ENCODE measurements around the gene FRMD4A.
A peak's percentile ranks its signal among the peaks of the same experiment; 100 is the strongest.
"Not testable (repeated sequence)": the region's sequence is repeated elsewhere in the genome, so short reads cannot be mapped to it uniquely, and the experiment has no call there.

FRMD4A gene

GRCh38 chr10:14236341-14236740 lies 94.4 kb downstream of the FRMD4A start:
- DNase-seq: no peak

- DNase-seq: no peak
These were observed 95.0 kb downstream of the FRMD4A start for GRCh38 chr10:14235566-14236195.

- DNase-seq: no peak
These were observed 97.2 kb downstream of the FRMD4A start for GRCh38 chr10:14233566-14233965.

- not testable (repeated sequence) for DNase-seq
These were observed 101.9 kb downstream of the FRMD4A start for GRCh38 chr10:14228798-14229197.

GRCh38 chr10:14225379-14225778 lies 105.3 kb downstream of the FRMD4A start:
- no peak for DNase-seq

GRCh38 chr10:14220026-14220425 lies 110.7 kb downstream of the FRMD4A start:
- DNase-seq: no peak

- no peak for DNase-seq
These were observed 111.3 kb downstream of the FRMD4A start for GRCh38 chr10:14219411-14219810.

- DNase-seq: no peak
These were observed 115.1 kb downstream of the FRMD4A start for GRCh38 chr10:14215641-14216040.

GRCh38 chr10:14213703-14214102 lies 117.0 kb downstream of the FRMD4A start:
- DNase-seq: not testable (repeated sequence)

GRCh38 chr10:14211610-14212009 lies 119.1 kb downstream of the FRMD4A start:
- DNase-seq: no peak

GRCh38 chr10:14208231-14208630 lies 122.5 kb downstream of the FRMD4A start:
- DNase-seq: no peak

- DNase-seq: no peak
These were observed 125.5 kb downstream of the FRMD4A start for GRCh38 chr10:14205233-14205632.

GRCh38 chr10:14200698-14201544 lies 129.8 kb downstream of the FRMD4A start:
- no peak for DNase-seq

- DNase-seq: not testable (repeated sequence)
These were observed 131.6 kb downstream of the FRMD4A start for GRCh38 chr10:14199098-14199497.

GRCh38 chr10:14198078-14198477 lies 132.6 kb downstream of the FRMD4A start:
- no peak for DNase-seq

GRCh38 chr10:14196113-14196512 lies 134.6 kb downstream of the FRMD4A start:
- DNase-seq: no peak

GRCh38 chr10:14195433-14195832 lies 135.3 kb downstream of the FRMD4A start:
- DNase-seq: no peak

- no peak for DNase-seq
These were observed 138.0 kb downstream of the FRMD4A start for GRCh38 chr10:14192746-14193145.

- DNase-seq: no peak
These were observed 138.9 kb downstream of the FRMD4A start for GRCh38 chr10:14191871-14192270.

GRCh38 chr10:14191407-14191806 lies 139.3 kb downstream of the FRMD4A start:
- DNase-seq: no peak

GRCh38 chr10:14190702-14191101 lies 140.0 kb downstream of the FRMD4A start:
- DNase-seq: no peak

- DNase-seq: no peak
These were observed 144.5 kb downstream of the FRMD4A start for GRCh38 chr10:14186245-14186644.

- peak; percentile 26 to 27 for DNase-seq
These were observed 145.2 kb downstream of the FRMD4A start for GRCh38 chr10:14185316-14186045.
